GM12872 (cell line): ENCODE data around the gene NSMF.

ENCODE experiments used
- CTCF ChIP-seq: IDR thresholded peaks from 3 replicates; pipeline ENCODE4 v1.5.1; 2011; ENCODE audit warnings: low read depth, mild to moderate bottlenecking, low read length, moderate library complexity; ENCODE audit not compliant: insufficient read depth

Gene NSMF

GRCh38 chr9:137428841-137429545, 30.1 kb downstream of the NSMF start:
- TF ChIP-seq CTCF: no peak

- TF ChIP-seq CTCF: no peak
These were observed 30.9 kb downstream of the NSMF start for GRCh38 chr9:137428311-137428630.

- no peak for TF ChIP-seq CTCF
These were observed 31.5 kb downstream of the NSMF start for GRCh38 chr9:137427454-137428310.

- TF ChIP-seq CTCF: no peak
These were observed 33.0 kb downstream of the NSMF start for GRCh38 chr9:137426018-137426681.

GRCh38 chr9:137423514-137424291, 35.4 kb downstream of the NSMF start:
- no peak for TF ChIP-seq CTCF

GRCh38 chr9:137422604-137423513, 36.3 kb downstream of the NSMF start, which contains the start of the genes EXD3 and NOXA1:
TSS of gene EXD3 (minus strand) at chr9:137423162. CDS start at chr9:137395357, 27,805 bp downstream.
TSS of gene NOXA1 (plus strand) at chr9:137423393. CDS start at chr9:137423530, 137 bp downstream.
- TF ChIP-seq CTCF: peak; percentile 71
